Esophagus squamous epithelium (tissue), 4 donors: ENCODE measurements around the gene GINS2.

Experiments
- POLR2A ChIP-seq, 4 donors: fragments of 450-650 bp; IDR thresholded peaks; one replicate each; pipeline ENCODE4 v1.6.1; 2017; ENCODE audit warnings: antibody characterized with exemption in 4 of 4, mild to moderate bottlenecking in 4 of 4, moderate library complexity in 3 of 4
- TF ChIP-seq, protein P1 (sequence below), 6 experiments: fragments of 450-650 bp in 4 of 6; fragments of 200-600 bp in 2 of 6; sonication (generic) in 2 of 6; IDR thresholded peaks; one replicate each; pipeline ENCODE4 v1.5.1; 2016 to 2019; ENCODE audit warnings: antibody characterized with exemption in 6 of 6, mild to moderate bottlenecking in 4 of 6, moderate library complexity in 4 of 6

- TF ChIP-seq, protein P1, sequence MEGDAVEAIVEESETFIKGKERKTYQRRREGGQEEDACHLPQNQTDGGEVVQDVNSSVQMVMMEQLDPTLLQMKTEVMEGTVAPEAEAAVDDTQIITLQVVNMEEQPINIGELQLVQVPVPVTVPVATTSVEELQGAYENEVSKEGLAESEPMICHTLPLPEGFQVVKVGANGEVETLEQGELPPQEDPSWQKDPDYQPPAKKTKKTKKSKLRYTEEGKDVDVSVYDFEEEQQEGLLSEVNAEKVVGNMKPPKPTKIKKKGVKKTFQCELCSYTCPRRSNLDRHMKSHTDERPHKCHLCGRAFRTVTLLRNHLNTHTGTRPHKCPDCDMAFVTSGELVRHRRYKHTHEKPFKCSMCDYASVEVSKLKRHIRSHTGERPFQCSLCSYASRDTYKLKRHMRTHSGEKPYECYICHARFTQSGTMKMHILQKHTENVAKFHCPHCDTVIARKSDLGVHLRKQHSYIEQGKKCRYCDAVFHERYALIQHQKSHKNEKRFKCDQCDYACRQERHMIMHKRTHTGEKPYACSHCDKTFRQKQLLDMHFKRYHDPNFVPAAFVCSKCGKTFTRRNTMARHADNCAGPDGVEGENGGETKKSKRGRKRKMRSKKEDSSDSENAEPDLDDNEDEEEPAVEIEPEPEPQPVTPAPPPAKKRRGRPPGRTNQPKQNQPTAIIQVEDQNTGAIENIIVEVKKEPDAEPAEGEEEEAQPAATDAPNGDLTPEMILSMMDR (IDR thresholded peaks at IDR 0.05) = no peak
- no peak for TF ChIP-seq POLR2A (IDR thresholded peaks at IDR 0.05)
Observed at GRCh38 chr16:85665373-85665740, 23.4 kb downstream of the GINS2 start.
